Gastrocnemius medialis (tissue), 4 donors: ENCODE measurements around the gene ADARB2. TPM values are rescaled to one million over a fixed set of nuclear protein-coding genes. Genes with fewer than 3 reads are reported as not detected.

Experiments
- ATAC-seq, 2 donors: fragments of 150-250 bp; one replicate each; pipeline ENCODE4 v1.9.1; 2016
- DNase-seq, 2 donors: peaks; one replicate each; pipeline ENCODE4 v3.0.0-alpha.2; 2019
- H3K27ac ChIP-seq, 4 donors: fragments of 200-600 bp; sonication (generic); 1 replicate in 1 of 4; 2 replicates in 3 of 4; pipeline ENCODE4 v1.5.1; 2016 to 2018; ENCODE audit warnings: mild to moderate bottlenecking in 2 of 4, moderate library complexity in 1 of 4
- H3K27me3 ChIP-seq, 3 donors: fragments of 200-600 bp; sonication (generic) in 2 of 3; 1 replicate in 1 of 3; 2 replicates in 2 of 3; pipeline versions ENCODE4 v1.5.1 to v1.6.0; 2016 to 2019; ENCODE audit warnings: mild to moderate bottlenecking in 1 of 3, moderate library complexity in 1 of 3
- H3K36me3 ChIP-seq, 2 donors: fragments of 200-600 bp; sonication (generic) in 1 of 2; one replicate each; pipeline ENCODE4 v1.5.1; 2017 to 2018
- H3K4me1 ChIP-seq, 2 donors: fragments of 200-600 bp; sonication (generic) in 1 of 2; one replicate each; pipeline ENCODE4 v1.5.1; 2016 to 2017; ENCODE audit warnings: mild to moderate bottlenecking in 2 of 2
- H3K4me3 ChIP-seq, 4 donors: fragments of 200-600 bp; sonication (generic) in 3 of 4; 1 replicate in 1 of 4; 2 replicates in 3 of 4; pipeline ENCODE4 v1.5.1; 2016 to 2019; ENCODE audit warnings: mild to moderate bottlenecking in 2 of 4
- H3K9me3 ChIP-seq, 3 donors: fragments of 200-600 bp; sonication (generic) in 2 of 3; 1 replicate in 1 of 3; 2 replicates in 2 of 3; pipeline ENCODE4 v1.5.1; 2016 to 2019
- CTCF ChIP-seq, 5 experiments: fragments of 450-650 bp in 3 of 5; fragments of 200-600 bp in 2 of 5; sonication (generic) in 2 of 5; IDR thresholded peaks in 4 of 5; conservative IDR thresholded peaks in 1 of 5; 1 replicate in 4 of 5; 2 replicates in 1 of 5; pipeline ENCODE4 v1.5.1; 2016 to 2019; ENCODE audit warnings: antibody characterized with exemption in 5 of 5, mild to moderate bottlenecking in 3 of 5, moderate library complexity in 3 of 5
- POLR2A ChIP-seq, 2 donors: fragments of 450-650 bp; IDR thresholded peaks; one replicate each; pipeline ENCODE4 v1.6.1; 2017; ENCODE audit warnings: antibody characterized with exemption in 2 of 2, mild to moderate bottlenecking in 2 of 2, moderate library complexity in 2 of 2
- in situ Hi-C, 4 donors: fragments of 200-750 bp; cut with MboI; loops; one replicate each; pipeline versions ENCODE4 v1.15.0 to v1.8.0; 2017; ENCODE audit warnings: low sequenced_read_pairs in 4 of 4
- intact Hi-C: fragments of 100-400 bp; cut with DNase I; formaldehyde crosslinking; loops from one replicate; pipeline ENCODE4 v1.15.1; 2023; ENCODE audit warnings: low total_unique reads
- total RNA-seq, 4 donors: library from RNA; depleted of rRNA; stranded (reverse); fragments of >200 nt; gene quantifications; one replicate each; pipeline versions ENCODE4 v1.1.0 to v1.2.3, GENCODE V29; 2016

The ADARB2 gene
- total RNA-seq: under 1 TPM; 0.07 to 0.87 (median 0.10) TPM

- Histone ChIP-seq H3K4me3 (peak within 1 kb of the TSS in 2 of 4 donors; percentile 13 to 31), H3K4me1 (no peaks in the 10 kb centered on the region), H3K36me3 (no peaks in the 10 kb centered on the region), H3K27me3 (peaks cover 30 to 43% (median 37%) of the 10 kb centered on the region in 3 donors), H3K27ac (no peak within 1 kb of the TSS), H3K9me3 (no peaks in the 10 kb centered on the region)
- intact Hi-C loops: no loop called here
- ATAC-seq (no peak), DNase-seq (no peak)
- no peak for TF ChIP-seq POLR2A (IDR thresholded peaks at IDR 0.05)
- no peak for TF ChIP-seq CTCF (IDR thresholded peaks at IDR 0.05 in 4 of 5, conservative IDR thresholded peaks at IDR 0.05 in 1 of 5)
- in situ Hi-C loops: no loop called here
These were observed at the start of gene ADARB2 for GRCh38 chr10:1737222-1738061. Gene ADARB2 (minus strand): TSS chr10:1737525.

GRCh38 chr10:1785835-1786234 is 48.5 kb upstream of the ADARB2 start:
- Histone ChIP-seq H3K36me3 (no peaks in the 10 kb centered on the region), H3K4me1 (no peaks in the 10 kb centered on the region), H3K9me3 (no peaks in the 10 kb centered on the region), H3K4me3 (no peak overlapping the region), H3K27ac (no peak overlapping the region), H3K27me3 (no peaks in the 10 kb centered on the region)
- no peak for TF ChIP-seq POLR2A (IDR thresholded peaks at IDR 0.05)
- no peak for TF ChIP-seq CTCF (IDR thresholded peaks at IDR 0.05 in 4 of 5, conservative IDR thresholded peaks at IDR 0.05 in 1 of 5)
- ATAC-seq: no peak
- no peak for DNase-seq
- intact Hi-C loops: no loop called here
- in situ Hi-C loops: no loop called here

DNA sequence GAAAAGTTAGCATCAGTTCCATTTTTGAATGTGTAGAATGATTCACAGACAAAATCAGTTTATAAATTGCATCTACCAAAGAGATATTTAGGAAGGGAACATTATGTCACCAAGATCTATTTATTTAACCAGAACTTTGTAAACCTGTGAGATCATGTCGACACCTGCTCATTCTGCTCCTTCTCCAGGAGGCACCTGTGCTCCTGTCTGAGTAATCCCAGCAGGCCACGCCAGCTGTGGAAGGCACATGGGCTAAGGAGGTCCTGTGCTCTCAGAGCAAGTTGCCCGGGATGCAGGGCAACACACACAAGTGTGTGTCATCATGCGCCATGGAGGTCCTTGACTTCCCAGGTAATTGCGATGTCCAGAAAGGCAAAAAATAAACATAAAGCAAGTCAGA is 45.5 kb upstream of the ADARB2 start:
- in situ Hi-C loops (no loop called here), intact Hi-C loops (no loop called here)
- Histone ChIP-seq H3K4me3 (no peak overlapping the region), H3K27me3 (no peaks in the 10 kb centered on the region), H3K4me1 (no peaks in the 10 kb centered on the region), H3K36me3 (no peaks in the 10 kb centered on the region), H3K9me3 (no peaks in the 10 kb centered on the region), H3K27ac (no peak overlapping the region)
- no peak for ATAC-seq
- DNase-seq: no peak
- TF ChIP-seq CTCF (IDR thresholded peaks at IDR 0.05 in 4 of 5, conservative IDR thresholded peaks at IDR 0.05 in 1 of 5) (no peak), POLR2A (IDR thresholded peaks at IDR 0.05) (no peak)

GRCh38 chr10:1779796-1780195 is 42.5 kb upstream of the ADARB2 start:
- Histone ChIP-seq H3K27ac (no peak overlapping the region), H3K4me1 (no peaks in the 10 kb centered on the region), H3K27me3 (no peaks in the 10 kb centered on the region), H3K36me3 (no peaks in the 10 kb centered on the region), H3K4me3 (no peak overlapping the region), H3K9me3 (no peaks in the 10 kb centered on the region)
- no peak for DNase-seq
- no peak for ATAC-seq
- no peak for TF ChIP-seq POLR2A (IDR thresholded peaks at IDR 0.05)
- TF ChIP-seq CTCF (IDR thresholded peaks at IDR 0.05 in 4 of 5, conservative IDR thresholded peaks at IDR 0.05 in 1 of 5): no peak
- intact Hi-C loops (no loop called here), in situ Hi-C loops (no loop called here)
